ENCODE measurements around the gene TSNAXIP1.

DNA sequence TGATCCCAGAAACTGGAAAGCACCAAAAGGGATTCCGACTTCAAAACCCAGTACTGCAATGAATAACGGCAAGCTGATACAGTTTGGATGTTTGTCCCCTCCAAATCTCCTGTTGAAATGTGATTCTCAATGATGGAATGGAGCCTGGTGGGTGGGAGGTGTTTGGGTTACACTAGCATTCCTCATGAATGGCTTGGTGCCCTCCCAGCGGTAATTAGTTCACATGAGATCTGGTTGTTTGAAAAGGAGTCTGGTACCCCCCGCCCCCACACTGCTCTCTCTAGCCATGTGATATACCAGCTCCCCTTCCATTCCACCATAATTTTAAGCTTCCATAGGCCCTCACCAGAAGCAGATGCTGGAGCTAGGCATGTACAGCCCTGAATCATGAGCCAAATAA, 40.4 kb upstream of the TSNAXIP1 start:
- TF ChIP-seq POLR2AphosphoS5 (IDR thresholded peaks at IDR 0.05; ENCODE audit: low read depth) (no peak), CTCF (conservative IDR thresholded peaks at IDR 0.05; ENCODE audit: low read depth in 2 of 2) (no peak)
- TF ChIP-seq, protein P1, sequence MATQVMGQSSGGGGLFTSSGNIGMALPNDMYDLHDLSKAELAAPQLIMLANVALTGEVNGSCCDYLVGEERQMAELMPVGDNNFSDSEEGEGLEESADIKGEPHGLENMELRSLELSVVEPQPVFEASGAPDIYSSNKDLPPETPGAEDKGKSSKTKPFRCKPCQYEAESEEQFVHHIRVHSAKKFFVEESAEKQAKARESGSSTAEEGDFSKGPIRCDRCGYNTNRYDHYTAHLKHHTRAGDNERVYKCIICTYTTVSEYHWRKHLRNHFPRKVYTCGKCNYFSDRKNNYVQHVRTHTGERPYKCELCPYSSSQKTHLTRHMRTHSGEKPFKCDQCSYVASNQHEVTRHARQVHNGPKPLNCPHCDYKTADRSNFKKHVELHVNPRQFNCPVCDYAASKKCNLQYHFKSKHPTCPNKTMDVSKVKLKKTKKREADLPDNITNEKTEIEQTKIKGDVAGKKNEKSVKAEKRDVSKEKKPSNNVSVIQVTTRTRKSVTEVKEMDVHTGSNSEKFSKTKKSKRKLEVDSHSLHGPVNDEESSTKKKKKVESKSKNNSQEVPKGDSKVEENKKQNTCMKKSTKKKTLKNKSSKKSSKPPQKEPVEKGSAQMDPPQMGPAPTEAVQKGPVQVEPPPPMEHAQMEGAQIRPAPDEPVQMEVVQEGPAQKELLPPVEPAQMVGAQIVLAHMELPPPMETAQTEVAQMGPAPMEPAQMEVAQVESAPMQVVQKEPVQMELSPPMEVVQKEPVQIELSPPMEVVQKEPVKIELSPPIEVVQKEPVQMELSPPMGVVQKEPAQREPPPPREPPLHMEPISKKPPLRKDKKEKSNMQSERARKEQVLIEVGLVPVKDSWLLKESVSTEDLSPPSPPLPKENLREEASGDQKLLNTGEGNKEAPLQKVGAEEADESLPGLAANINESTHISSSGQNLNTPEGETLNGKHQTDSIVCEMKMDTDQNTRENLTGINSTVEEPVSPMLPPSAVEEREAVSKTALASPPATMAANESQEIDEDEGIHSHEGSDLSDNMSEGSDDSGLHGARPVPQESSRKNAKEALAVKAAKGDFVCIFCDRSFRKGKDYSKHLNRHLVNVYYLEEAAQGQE (IDR thresholded peaks at IDR 0.05; ENCODE audit: unreplicated experiment), result no peak

Measured in GM23338 (cell line).